ENCODE data around the gene DDX19B.
"Not testable (repeated sequence)": the region's sequence is repeated elsewhere in the genome, so short reads cannot be mapped to it uniquely, and the experiment has no call there.

Gene DDX19B
- long read RNA-seq, transcript DDX19B-201 (12 exons, 3,386 nt) = major isoform, 419 of 581 reads
- long read RNA-seq, transcript DDX19B-203 (10 exons, 1,717 nt) = minor isoform, 56 of 581 reads
- long read RNA-seq, transcript DDX19B-202 (11 exons, 1,692 nt) = minor isoform, 21 of 581 reads
- long read RNA-seq, partial matches to known transcripts = 4 of 581 reads
- long read RNA-seq, other reads (novel, unspliced or antisense) = 77 of 581 reads

DNA sequence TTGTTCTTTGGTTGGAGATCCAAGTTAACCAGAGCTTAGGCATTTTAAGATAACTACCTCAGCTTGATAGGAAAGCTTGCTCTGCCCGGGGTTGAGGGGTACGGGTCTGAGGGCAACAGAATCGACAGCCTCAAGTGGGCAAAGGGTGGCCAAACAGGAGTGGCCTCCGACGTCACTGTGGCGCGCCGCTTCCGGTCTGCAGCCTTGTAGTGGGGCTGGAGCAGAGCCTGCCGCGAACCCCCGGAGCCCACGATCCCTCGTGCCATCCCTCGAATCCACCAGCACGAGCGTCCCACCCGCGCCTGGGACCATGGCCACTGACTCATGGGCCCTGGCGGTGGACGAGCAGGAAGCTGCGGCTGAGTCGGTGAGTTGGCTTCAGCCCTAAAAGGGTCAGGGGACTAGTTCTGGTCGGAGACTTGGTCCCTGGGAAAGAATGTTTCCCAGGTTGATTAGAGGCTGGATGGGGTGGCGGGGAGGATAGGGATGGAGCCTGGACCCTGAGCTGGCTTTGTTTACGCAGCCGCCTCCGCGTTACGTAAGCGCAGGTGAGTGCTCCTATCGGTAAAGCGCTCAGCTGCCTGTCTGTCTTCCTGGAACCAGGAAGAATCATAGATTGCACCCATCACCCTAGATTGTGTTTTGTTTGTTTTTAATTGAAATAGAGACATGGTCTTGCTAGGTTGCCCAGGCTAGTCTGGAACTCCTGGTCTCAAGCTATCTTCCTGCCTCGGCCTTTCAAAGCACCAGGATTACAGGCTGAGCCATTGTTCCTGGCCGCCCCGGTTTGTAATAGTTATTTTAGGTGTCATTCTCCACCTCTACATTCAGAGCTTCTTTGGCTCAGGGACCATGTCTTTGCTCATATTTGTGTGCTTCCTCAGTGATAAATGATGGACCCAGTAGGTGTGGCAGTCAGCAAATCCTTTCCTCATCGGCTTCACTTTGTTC is at the start of gene DDX19B:
TSS of gene DDX19B (plus strand) at position 199 of the 951 bp plus-strand sequence. CDS start at position 311, 112 bp downstream.
- Histone ChIP-seq H3K4me3 (replicated peaks; ENCODE audit: insufficient read depth, low read length) (peak within 1 kb of the TSS; percentile 94), H3K27ac (replicated peaks) (peak within 1 kb of the TSS; percentile 79), H3K27me3 (ENCODE audit: insufficient read depth, poor library complexity, severe bottlenecking) (no peaks in the 10 kb centered on the region)
- no peak for TF ChIP-seq SPI1 (IDR thresholded peaks at IDR 0.05; ENCODE audit: borderline replicate concordance, low read depth)
- peak; percentile 89 for TF ChIP-seq POLR2AphosphoS5 (IDR thresholded peaks at IDR 0.05; ENCODE audit: low read depth)
- no peak for TF ChIP-seq CTCF (IDR thresholded peaks at IDR 0.05; ENCODE audit: insufficient read depth, low read length)
- TF ChIP-seq, protein P1, sequence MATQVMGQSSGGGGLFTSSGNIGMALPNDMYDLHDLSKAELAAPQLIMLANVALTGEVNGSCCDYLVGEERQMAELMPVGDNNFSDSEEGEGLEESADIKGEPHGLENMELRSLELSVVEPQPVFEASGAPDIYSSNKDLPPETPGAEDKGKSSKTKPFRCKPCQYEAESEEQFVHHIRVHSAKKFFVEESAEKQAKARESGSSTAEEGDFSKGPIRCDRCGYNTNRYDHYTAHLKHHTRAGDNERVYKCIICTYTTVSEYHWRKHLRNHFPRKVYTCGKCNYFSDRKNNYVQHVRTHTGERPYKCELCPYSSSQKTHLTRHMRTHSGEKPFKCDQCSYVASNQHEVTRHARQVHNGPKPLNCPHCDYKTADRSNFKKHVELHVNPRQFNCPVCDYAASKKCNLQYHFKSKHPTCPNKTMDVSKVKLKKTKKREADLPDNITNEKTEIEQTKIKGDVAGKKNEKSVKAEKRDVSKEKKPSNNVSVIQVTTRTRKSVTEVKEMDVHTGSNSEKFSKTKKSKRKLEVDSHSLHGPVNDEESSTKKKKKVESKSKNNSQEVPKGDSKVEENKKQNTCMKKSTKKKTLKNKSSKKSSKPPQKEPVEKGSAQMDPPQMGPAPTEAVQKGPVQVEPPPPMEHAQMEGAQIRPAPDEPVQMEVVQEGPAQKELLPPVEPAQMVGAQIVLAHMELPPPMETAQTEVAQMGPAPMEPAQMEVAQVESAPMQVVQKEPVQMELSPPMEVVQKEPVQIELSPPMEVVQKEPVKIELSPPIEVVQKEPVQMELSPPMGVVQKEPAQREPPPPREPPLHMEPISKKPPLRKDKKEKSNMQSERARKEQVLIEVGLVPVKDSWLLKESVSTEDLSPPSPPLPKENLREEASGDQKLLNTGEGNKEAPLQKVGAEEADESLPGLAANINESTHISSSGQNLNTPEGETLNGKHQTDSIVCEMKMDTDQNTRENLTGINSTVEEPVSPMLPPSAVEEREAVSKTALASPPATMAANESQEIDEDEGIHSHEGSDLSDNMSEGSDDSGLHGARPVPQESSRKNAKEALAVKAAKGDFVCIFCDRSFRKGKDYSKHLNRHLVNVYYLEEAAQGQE (IDR thresholded peaks at IDR 0.05; ENCODE audit: insufficient replicate concordance, low read depth) = no peak
- TF ChIP-seq GABPA (IDR thresholded peaks at IDR 0.05; ENCODE audit: low read depth) = peak; percentile 18; the same call in 1 of the 2 replicates
- DNase-seq (ENCODE audit: low read depth in 1 of 2, low spot score in 1 of 2) = peak; percentile 71 to 72

DNA sequence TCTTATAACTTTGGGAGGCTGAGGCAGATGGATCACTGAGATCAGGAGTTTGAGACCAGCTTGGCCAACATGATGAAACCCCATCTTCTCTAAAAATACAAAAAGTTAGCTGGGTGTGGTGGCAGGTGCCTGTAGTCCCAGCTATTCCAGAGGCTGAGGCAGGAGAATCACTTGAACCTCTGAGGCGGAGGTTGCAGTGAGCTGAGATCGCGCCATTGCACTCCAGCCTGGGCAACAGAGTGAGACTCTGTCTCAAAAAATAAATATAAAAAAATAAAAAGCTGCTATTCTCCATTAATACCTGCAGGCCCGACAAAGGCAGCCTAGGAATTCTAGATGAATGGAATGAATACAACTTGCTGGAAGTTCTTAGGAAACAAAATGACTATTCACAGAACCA is 49.3 kb upstream of the DDX19B start:
- peak overlapping the region; percentile 81 for H3K4me3 ChIP-seq (replicated peaks; ENCODE audit: insufficient read depth, low read length)
- not testable (repeated sequence) for DNase-seq (ENCODE audit: low read depth in 1 of 2, low spot score in 1 of 2); H3K27ac ChIP-seq (replicated peaks); H3K27me3 ChIP-seq (ENCODE audit: insufficient read depth, poor library complexity, severe bottlenecking)

GRCh38 chr16:70250748-70251628 is 48.0 kb upstream of the DDX19B start:
- Histone ChIP-seq H3K4me3 (replicated peaks; ENCODE audit: insufficient read depth, low read length) (peak overlapping the region; percentile 81), H3K27ac (replicated peaks) (peak overlapping the region; percentile 58), H3K27me3 (ENCODE audit: insufficient read depth, poor library complexity, severe bottlenecking) (no peaks in the 10 kb centered on the region)
- peak; percentile 26 to 35 for DNase-seq (ENCODE audit: low read depth in 1 of 2, low spot score in 1 of 2)
- no peak; the same call in 1 of the 2 replicates for TF ChIP-seq POLR2AphosphoS5 (IDR thresholded peaks at IDR 0.05; ENCODE audit: low read depth)
- TF ChIP-seq GABPA (IDR thresholded peaks at IDR 0.05; ENCODE audit: low read depth) = no peak
- no peak for TF ChIP-seq CTCF (IDR thresholded peaks at IDR 0.05; ENCODE audit: insufficient read depth, low read length)
- TF ChIP-seq, protein P1 (IDR thresholded peaks at IDR 0.05; ENCODE audit: insufficient replicate concordance, low read depth) = no peak
- no peak for TF ChIP-seq SPI1 (IDR thresholded peaks at IDR 0.05; ENCODE audit: borderline replicate concordance, low read depth)
